Spleen (tissue), 11 donors: ENCODE results near the gene CCDC122. TPM values are rescaled to one million over a fixed set of nuclear protein-coding genes. Genes with fewer than 3 reads are reported as not detected.

Experiments
- DNase-seq: peaks from one replicate; pipeline ENCODE4 v3.0.0-alpha.2; 2020
- H3K27ac ChIP-seq, 8 donors: fragments of 200-600 bp; sonication (generic) in 7 of 8; 1 replicate in 4 of 8; 2 replicates in 4 of 8; pipeline versions ENCODE4 v1.5.0 to v1.8.0; 2016 to 2021; ENCODE audit warnings: inconsistent platforms in 4 of 8, mild to moderate bottlenecking in 4 of 8, moderate library complexity in 1 of 8
- H3K27me3 ChIP-seq, 7 donors: fragments of 200-600 bp; sonication (generic) in 6 of 7; replicated peaks in 1 of 7; 1 replicate in 4 of 7; 2 replicates in 3 of 7; pipeline versions ENCODE4 v1.5.0 to v1.8.0; 2016 to 2021; ENCODE audit warnings: inconsistent platforms in 3 of 7, mild to moderate bottlenecking in 1 of 7
- H3K36me3 ChIP-seq, 6 donors: fragments of 200-600 bp; sonication (generic) in 5 of 6; 1 replicate in 4 of 6; 2 replicates in 2 of 6; pipeline versions ENCODE4 v1.5.0 to v1.8.0; 2016 to 2021; ENCODE audit warnings: inconsistent platforms in 2 of 6
- H3K4me1 ChIP-seq, 6 donors: fragments of 200-600 bp; sonication (generic) in 5 of 6; 1 replicate in 3 of 6; 2 replicates in 3 of 6; pipeline versions ENCODE4 v1.5.0 to v1.8.0; 2016 to 2021; ENCODE audit warnings: inconsistent platforms in 3 of 6
- H3K4me3 ChIP-seq, 8 donors: fragments of 200-600 bp; sonication (generic) in 7 of 8; 1 replicate in 4 of 8; 2 replicates in 4 of 8; pipeline versions ENCODE4 v1.5.0 to v1.8.0; 2016 to 2021; ENCODE audit warnings: inconsistent platforms in 4 of 8, mild to moderate bottlenecking in 4 of 8, moderate library complexity in 2 of 8
- H3K9me3 ChIP-seq, 8 donors: fragments of 200-600 bp; sonication (generic) in 7 of 8; 1 replicate in 4 of 8; 2 replicates in 4 of 8; pipeline versions ENCODE4 v1.5.0 to v1.8.0; 2016 to 2021; ENCODE audit warnings: inconsistent platforms in 4 of 8
- POLR2A ChIP-seq, 3 donors: fragments of 450-650 bp; IDR thresholded peaks; one replicate each; pipeline ENCODE4 v1.5.1; 2017; ENCODE audit warnings: antibody characterized with exemption in 3 of 3, mild to moderate bottlenecking in 1 of 3
- POLR2AphosphoS5 ChIP-seq, 3 donors: sonication (generic); formaldehyde crosslinking; IDR thresholded peaks; one replicate each; pipeline ENCODE4 v1.5.1; 2017; ENCODE audit warnings: antibody characterized with exemption in 3 of 3
- WGBS, 5 donors: extraction: QIAGEN DNeasy Blood & Tissue Kit in 3 of 5; methylation state at CpG; one replicate each; pipeline versions ENCODE4 v1.1.5 to v1.1.7; 2013 to 2018; 5-methylcytosine and 5-hydroxymethylcytosine counted together
- intact Hi-C: fragments of 100-400 bp; cut with DNase I; formaldehyde crosslinking; loops from one replicate; pipeline ENCODE4 v1.15.0; 2023; ENCODE audit warnings: low total_unique reads
- polyA plus RNA-seq, 3 donors: library from polyadenylated mRNA; stranded (reverse); fragments of 200-250 nt; gene quantifications; one replicate each; pipeline ENCODE4 v1.2.1, GENCODE V29; 2013
- total RNA-seq, 7 donors: library from RNA; depleted of rRNA in 3 of 7; stranded (reverse); fragments of >200 nt in 3 of 7; fragmentation: NEBNext Ultra II Directional in 4 of 7; extraction: Animal tissue kit (Norgen Biotek cat#: 25700) in 4 of 7; gene quantifications; one replicate each; pipeline versions ENCODE4 v1.1.0 to v1.2.1, GENCODE V29; 2016 to 2021
- TF ChIP-seq, protein P1 (sequence below), 11 experiments: fragments of 200-600 bp in 7 of 11; fragments of 450-650 bp in 4 of 11; sonication (generic) in 4 of 11; IDR thresholded peaks in 8 of 11; conservative IDR thresholded peaks in 3 of 11; 1 replicate in 7 of 11; 2 replicates in 4 of 11; pipeline versions ENCODE4 v1.4.0 to v1.8.0; 2016 to 2021; ENCODE audit warnings: antibody characterized with exemption in 11 of 11, inconsistent platforms in 4 of 11, mild to moderate bottlenecking in 1 of 11
- donor health status: healthy with polysubstance abuse.
- donor health status: DM: no; HTN: no; CAD: no; lungs with moderate emphysema.
- donor health status: DM: no; HTN: no; CAD: no.
- donor health status: Bipolar disorder and iron deficiency.
- donor health status: healthy.
- donor health status: DM: no; HTN: no; CAD: no.
- donor health status: DM: yes; HTN: yes; CAD: no.

The CCDC122 gene
- total and polyA plus RNA-seq, 10 donors = 3.6 to 10.9 (median 6.4) TPM

DNA sequence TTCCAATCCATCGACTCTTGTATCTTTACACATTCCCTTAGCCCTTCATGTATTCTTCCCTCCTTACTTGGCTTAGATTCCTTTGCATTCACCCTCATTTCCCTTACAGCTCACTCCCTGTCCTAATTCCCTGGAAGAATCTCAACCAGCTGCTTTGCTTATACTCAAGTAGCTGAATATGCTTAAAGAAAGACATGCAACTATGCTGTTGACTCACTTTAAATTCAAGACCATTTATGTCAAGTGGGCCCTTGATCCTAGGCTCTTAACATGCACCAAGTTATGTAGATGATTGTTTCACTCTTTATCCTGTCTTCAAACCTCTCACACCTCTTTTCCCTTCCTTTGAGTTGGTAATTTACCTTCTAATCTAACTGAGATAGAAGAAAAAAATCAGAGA is 7.4 kb downstream of the CCDC122 start:
- Histone ChIP-seq H3K4me1 (peaks cover 0 to 15% (median 1%) of the 10 kb centered on the region in 6 donors), H3K27me3 (no peaks in the 10 kb centered on the region), H3K36me3 (peaks cover 0 to 24% (median 0%) of the 10 kb centered on the region in 6 donors), H3K27ac (no peak overlapping the region), H3K9me3 (peaks cover 0 to 7% (median 2%) of the 10 kb centered on the region in 8 donors), H3K4me3 (no peak overlapping the region)
- TF ChIP-seq, protein P1, sequence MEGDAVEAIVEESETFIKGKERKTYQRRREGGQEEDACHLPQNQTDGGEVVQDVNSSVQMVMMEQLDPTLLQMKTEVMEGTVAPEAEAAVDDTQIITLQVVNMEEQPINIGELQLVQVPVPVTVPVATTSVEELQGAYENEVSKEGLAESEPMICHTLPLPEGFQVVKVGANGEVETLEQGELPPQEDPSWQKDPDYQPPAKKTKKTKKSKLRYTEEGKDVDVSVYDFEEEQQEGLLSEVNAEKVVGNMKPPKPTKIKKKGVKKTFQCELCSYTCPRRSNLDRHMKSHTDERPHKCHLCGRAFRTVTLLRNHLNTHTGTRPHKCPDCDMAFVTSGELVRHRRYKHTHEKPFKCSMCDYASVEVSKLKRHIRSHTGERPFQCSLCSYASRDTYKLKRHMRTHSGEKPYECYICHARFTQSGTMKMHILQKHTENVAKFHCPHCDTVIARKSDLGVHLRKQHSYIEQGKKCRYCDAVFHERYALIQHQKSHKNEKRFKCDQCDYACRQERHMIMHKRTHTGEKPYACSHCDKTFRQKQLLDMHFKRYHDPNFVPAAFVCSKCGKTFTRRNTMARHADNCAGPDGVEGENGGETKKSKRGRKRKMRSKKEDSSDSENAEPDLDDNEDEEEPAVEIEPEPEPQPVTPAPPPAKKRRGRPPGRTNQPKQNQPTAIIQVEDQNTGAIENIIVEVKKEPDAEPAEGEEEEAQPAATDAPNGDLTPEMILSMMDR (IDR thresholded peaks at IDR 0.05 in 8 of 11, conservative IDR thresholded peaks at IDR 0.05 in 3 of 11) = no peak
- TF ChIP-seq POLR2A (IDR thresholded peaks at IDR 0.05) (no peak), POLR2AphosphoS5 (IDR thresholded peaks at IDR 0.05) (no peak)
- no peak for DNase-seq
- 85 to 91% (median 88%) methylated on average over 1 of the region's 1 CpG for WGBS, 5 donors
- intact Hi-C loops = loop anchor here (10.0 kb wide), 1 partner anchor 897 kb away; no protein-coding TSS in a partner anchor

DNA sequence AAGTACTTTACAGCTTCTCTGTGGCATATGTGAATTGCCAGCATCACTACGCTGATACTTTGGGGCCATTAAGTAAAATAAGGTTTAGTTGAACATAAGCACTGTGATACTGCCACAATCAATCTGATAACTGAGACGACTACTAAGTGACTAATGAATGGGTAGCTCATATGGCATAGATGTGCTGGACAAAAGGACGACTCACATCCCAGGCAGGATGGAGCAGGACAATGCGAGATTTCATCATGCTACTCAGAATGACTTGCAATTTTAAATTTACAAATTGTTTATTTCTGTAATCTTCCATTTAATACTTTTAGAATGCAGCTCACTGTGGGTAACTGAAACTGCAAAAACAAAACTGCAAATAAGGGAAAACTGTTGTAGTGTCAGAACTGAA is 13.6 kb downstream of the CCDC122 start:
- no peak for DNase-seq
- Histone ChIP-seq H3K27ac (no peak overlapping the region), H3K36me3 (peaks cover 0 to 17% (median 0%) of the 10 kb centered on the region in 6 donors), H3K27me3 (no peaks in the 10 kb centered on the region), H3K4me3 (no peak overlapping the region), H3K4me1 (no peaks in the 10 kb centered on the region), H3K9me3 (no peaks in the 10 kb centered on the region)
- TF ChIP-seq POLR2AphosphoS5 (IDR thresholded peaks at IDR 0.05) = no peak
- TF ChIP-seq, protein P1 (IDR thresholded peaks at IDR 0.05 in 8 of 11, conservative IDR thresholded peaks at IDR 0.05 in 3 of 11) = no peak
- TF ChIP-seq POLR2A (IDR thresholded peaks at IDR 0.05) = no peak
- intact Hi-C loops = no loop called here
- 83 to 91% (median 86%) methylated on average over 4 of the region's 4 CpGs for WGBS, 5 donors

DNA sequence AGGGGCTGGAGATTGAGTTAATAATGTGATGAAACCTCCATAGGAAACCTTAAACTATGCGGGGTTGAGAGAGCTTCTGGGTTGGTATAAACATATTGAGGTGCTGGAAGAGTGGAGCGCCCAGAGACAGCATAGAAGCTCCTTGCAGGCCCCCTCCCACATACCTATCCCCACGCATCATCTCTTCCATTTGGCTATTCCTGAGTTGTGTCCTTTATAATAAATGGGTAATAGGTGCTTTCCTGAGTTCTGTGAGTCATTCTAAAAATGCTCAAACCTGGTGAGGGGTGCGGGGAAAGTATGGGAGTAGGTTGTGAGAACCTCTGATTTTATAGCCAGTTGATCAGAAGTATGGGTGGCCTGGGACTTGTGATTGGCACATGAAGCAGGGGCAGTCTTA is 14.6 kb downstream of the CCDC122 start:
- WGBS, 5 donors = 95 to 99% (median 96%) methylated on average over 4 of the region's 4 CpGs
- Histone ChIP-seq H3K4me1 (no peaks in the 10 kb centered on the region), H3K36me3 (peaks cover 0 to 10% (median 0%) of the 10 kb centered on the region in 6 donors), H3K27me3 (no peaks in the 10 kb centered on the region), H3K27ac (no peak overlapping the region), H3K9me3 (no peaks in the 10 kb centered on the region), H3K4me3 (no peak overlapping the region)
- DNase-seq = no peak
- intact Hi-C loops = no loop called here
- TF ChIP-seq POLR2AphosphoS5 (IDR thresholded peaks at IDR 0.05) (no peak), POLR2A (IDR thresholded peaks at IDR 0.05) (no peak)
- TF ChIP-seq, protein P1 (IDR thresholded peaks at IDR 0.05 in 8 of 11, conservative IDR thresholded peaks at IDR 0.05 in 3 of 11) = no peak

DNA sequence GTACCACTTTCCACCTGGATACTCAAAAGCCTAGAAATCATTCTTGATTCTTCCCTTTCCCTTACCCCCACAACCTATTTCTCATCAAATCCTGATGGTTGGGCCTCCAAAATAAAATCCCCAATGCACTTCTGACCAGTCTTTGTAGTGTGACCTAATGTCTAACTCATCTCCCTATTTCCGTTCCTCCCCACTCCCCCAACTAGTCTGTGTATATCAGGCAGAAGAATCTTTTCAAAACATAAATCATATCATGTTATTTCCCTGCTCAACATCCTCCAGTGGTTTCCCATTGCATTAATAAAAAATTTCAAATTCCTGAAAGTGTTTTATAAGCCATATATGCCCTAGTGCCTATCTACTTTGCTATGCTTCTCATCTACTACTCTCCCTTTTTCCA is 17.7 kb downstream of the CCDC122 start:
- Histone ChIP-seq H3K4me3 (no peak overlapping the region), H3K27me3 (no peaks in the 10 kb centered on the region), H3K9me3 (no peaks in the 10 kb centered on the region), H3K36me3 (peaks cover 0 to 5% (median 0%) of the 10 kb centered on the region in 6 donors), H3K27ac (no peak overlapping the region), H3K4me1 (no peaks in the 10 kb centered on the region)
- TF ChIP-seq, protein P1 (IDR thresholded peaks at IDR 0.05 in 8 of 11, conservative IDR thresholded peaks at IDR 0.05 in 3 of 11) = no peak
- TF ChIP-seq POLR2AphosphoS5 (IDR thresholded peaks at IDR 0.05) = no peak
- TF ChIP-seq POLR2A (IDR thresholded peaks at IDR 0.05) = no peak
- intact Hi-C loops = no loop called here
- DNase-seq = no peak
- 91 to 97% (median 94%) methylated on average over 1 of the region's 1 CpG for WGBS, 5 donors
